BLaER1 treated with 17β-estradiol and CSF1 and Interleukin-3, amounts not matched to agents 10 nM and 100 nM (cell line): ENCODE measurements around the gene FKBP8.

Experiments used
- H3K27ac ChIP-seq, 11 experiments: shearing (Covaris generic); formaldehyde crosslinking; 2 replicates each; pipeline ENCODE4 v1.8.1; 2022
- H3K27me3 ChIP-seq, 11 experiments: shearing (Covaris generic); formaldehyde crosslinking; 2 replicates each; pipeline ENCODE4 v1.8.1; 2022
- H3K36me3 ChIP-seq, 11 experiments: shearing (Covaris generic); formaldehyde crosslinking; 2 replicates each; pipeline ENCODE4 v1.8.1; 2022
- H3K4me1 ChIP-seq, 10 experiments: shearing (Covaris generic); formaldehyde crosslinking; 2 replicates each; pipeline ENCODE4 v1.8.1; 2022
- H3K4me2 ChIP-seq, 11 experiments: shearing (Covaris generic); formaldehyde crosslinking; 2 replicates each; pipeline ENCODE4 v1.8.1; 2022
- H3K4me3 ChIP-seq, 10 experiments: shearing (Covaris generic); formaldehyde crosslinking; 2 replicates each; pipeline ENCODE4 v1.8.1; 2022
- H3K9ac ChIP-seq, 11 experiments: shearing (Covaris generic); formaldehyde crosslinking; 2 replicates each; pipeline ENCODE4 v1.8.1; 2022
- H3K9me3 ChIP-seq, 11 experiments: shearing (Covaris generic); formaldehyde crosslinking; replicated peaks in 1 of 11; 2 replicates each; pipeline ENCODE4 v1.8.1; 2022
- H4K20me1 ChIP-seq, 11 experiments: shearing (Covaris generic); formaldehyde crosslinking; 2 replicates each; pipeline ENCODE4 v1.8.1; 2022
- Cebpa-rat ChIP-seq, 11 experiments: shearing (Covaris generic); IDR thresholded peaks; 2 replicates each; pipeline ENCODE4 v1.8.1; 2022

FKBP8 gene

DNA sequence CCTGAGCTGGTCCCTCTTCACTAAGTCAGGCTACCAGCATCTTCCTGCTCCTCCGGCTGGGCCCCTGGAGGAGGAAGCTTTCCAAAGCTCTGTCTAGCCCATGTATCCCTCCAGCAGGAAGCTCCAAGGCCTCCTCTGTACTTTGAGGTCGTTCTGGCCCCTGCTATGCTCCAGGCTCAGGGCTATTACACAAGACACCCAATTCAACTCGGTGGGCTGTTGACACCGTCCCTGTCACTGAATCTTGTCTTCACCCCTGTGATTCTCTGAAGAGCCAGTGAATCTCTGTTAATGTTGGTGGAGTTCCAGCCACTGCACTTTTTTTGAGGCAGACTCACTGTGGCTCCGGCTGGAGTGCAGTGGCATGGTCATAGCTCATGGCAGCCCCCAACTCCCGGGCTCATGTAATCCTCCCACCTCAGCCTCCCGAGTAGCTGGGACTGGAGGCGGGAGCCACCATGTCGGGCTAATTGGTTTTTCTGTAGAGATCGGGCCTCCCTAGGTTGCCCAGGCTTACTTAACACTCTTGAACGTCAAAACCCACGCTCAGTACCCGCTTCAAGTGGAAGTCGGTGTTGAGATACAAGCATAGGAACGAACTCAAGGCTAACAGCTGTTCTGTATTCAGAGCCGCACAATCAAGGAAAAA lies 44.7 kb upstream of the FKBP8 start:
- TF ChIP-seq Cebpa-rat (IDR thresholded peaks at IDR 0.05): no peak
- Histone ChIP-seq H3K9me3 (peaks cover 0 to 11% (median 0%) of the 10 kb centered on the region in 11 experiments; a peak in 4 of 22 replicates), H3K4me1 (peaks cover 61 to 85% (median 68%) of the 10 kb centered on the region in 10 experiments), H3K36me3 (peaks cover 8 to 22% (median 18%) of the 10 kb centered on the region in 11 experiments; a peak in 17 of 22 replicates), H4K20me1 (peaks cover under 1 to 33% (median 12%) of the 10 kb centered on the region in 11 experiments; a peak in 12 of 22 replicates), H3K27me3 (no peaks in the 10 kb centered on the region), H3K9ac (peak overlapping the region; percentile 74 to 93 (median 85)), H3K27ac (peak overlapping the region; percentile 43 to 94 (median 85); a peak in 20 of 22 replicates), H3K4me2 (peak overlapping the region; percentile 95 to 100 (median 97)), H3K4me3 (peak overlapping the region; percentile 62 to 88 (median 78))

GRCh38 chr19:18587561-18587960 lies 44.2 kb upstream of the FKBP8 start:
- peak overlapping the region; percentile 95 to 100 (median 97); a peak in 18 of 22 replicates for H3K4me2 ChIP-seq
- H3K4me1 ChIP-seq: peaks cover 60 to 82% (median 64%) of the 10 kb centered on the region in 10 experiments
- H4K20me1 ChIP-seq: peaks cover 0 to 28% (median 9%) of the 10 kb centered on the region in 11 experiments; a peak in 10 of 22 replicates

DNA sequence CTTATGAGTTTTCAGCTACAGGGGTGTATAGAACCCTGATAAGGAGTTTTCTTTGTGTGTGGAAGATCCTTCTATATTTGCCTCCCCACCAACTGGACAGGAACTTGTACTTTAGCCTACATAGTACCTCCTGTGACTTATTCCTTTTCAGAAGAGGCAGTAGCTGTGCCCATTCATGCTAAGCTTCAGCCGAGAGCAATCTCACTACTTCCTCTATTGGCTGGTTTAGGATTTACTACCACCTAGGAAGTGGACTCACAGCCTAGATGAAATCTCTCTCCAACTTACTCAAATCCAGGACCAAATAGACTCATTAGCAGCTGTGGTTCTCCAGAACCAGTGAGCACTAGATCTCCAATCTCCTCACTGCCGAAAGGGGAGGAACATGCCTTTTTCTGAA lies 42.9 kb upstream of the FKBP8 start:
- no peak overlapping the region for H3K4me3 ChIP-seq
- TF ChIP-seq Cebpa-rat (IDR thresholded peaks at IDR 0.05): no peak
- H3K36me3 ChIP-seq: peaks cover 8 to 12% (median 11%) of the 10 kb centered on the region in 11 experiments; a peak in 17 of 22 replicates
- peaks cover 47 to 74% (median 64%) of the 10 kb centered on the region in 10 experiments for H3K4me1 ChIP-seq
- H3K9me3 ChIP-seq: peaks cover 0 to 11% (median 0%) of the 10 kb centered on the region in 11 experiments; a peak in 4 of 22 replicates
- H3K27ac ChIP-seq: peak overlapping the region in 9 of 11 experiments; percentile 15 to 76 (median 59); a peak in 16 of 22 replicates
- H4K20me1 ChIP-seq: peaks cover 0 to 17% (median 5%) of the 10 kb centered on the region in 11 experiments; a peak in 9 of 22 replicates
- H3K4me2 ChIP-seq: peak overlapping the region in 10 of 11 experiments; percentile 63 to 96 (median 80); a peak in 17 of 22 replicates
- peak overlapping the region in 5 of 11 experiments; percentile 16 to 50 (median 20); a peak in 6 of 22 replicates for H3K9ac ChIP-seq
- H3K27me3 ChIP-seq: no peaks in the 10 kb centered on the region

More at GRCh38 chr19:18587561-18587960, 44.2 kb upstream of the FKBP8 start:
- Histone ChIP-seq H3K4me3 (0 out of 20 replicates have a peak overlapping the region, but pooled peaks of 1 of the 10 experiments have one; percentile 88), H3K36me3 (peaks cover 8 to 22% (median 18%) of the 10 kb centered on the region in 11 experiments; a peak in 17 of 22 replicates), H3K27me3 (no peaks in the 10 kb centered on the region), H3K9me3 (peaks cover 0 to 11% (median 0%) of the 10 kb centered on the region in 11 experiments; a peak in 4 of 22 replicates), H3K27ac (peak overlapping the region in 7 of 11 experiments; percentile 77 to 91 (median 85); a peak in 8 of 22 replicates), H3K9ac (peak overlapping the region in 1 of 11 experiments; percentile 87; a peak in 2 of 22 replicates)
- no peak for TF ChIP-seq Cebpa-rat (IDR thresholded peaks at IDR 0.05)

GRCh38 chr19:18580311-18580710 lies 36.9 kb upstream of the FKBP8 start:
- Histone ChIP-seq H3K36me3 (peaks cover 25 to 34% (median 31%) of the 10 kb centered on the region in 11 experiments), H3K9ac (no peak overlapping the region), H3K4me3 (no peak overlapping the region), H4K20me1 (peaks cover 13 to 44% (median 25%) of the 10 kb centered on the region in 11 experiments; a peak in 21 of 22 replicates), H3K9me3 (no peaks in the 10 kb centered on the region), H3K27ac (no peak overlapping the region), H3K4me2 (no peak overlapping the region), H3K27me3 (no peaks in the 10 kb centered on the region), H3K4me1 (peaks cover 4 to 23% (median 15%) of the 10 kb centered on the region in 10 experiments)
- no peak for TF ChIP-seq Cebpa-rat (IDR thresholded peaks at IDR 0.05)

- peaks cover 51 to 60% (median 57%) of the 10 kb centered on the region in 11 experiments for H3K36me3 ChIP-seq
These were observed 34.1 kb upstream of the FKBP8 start for GRCh38 chr19:18577365-18577914.

DNA sequence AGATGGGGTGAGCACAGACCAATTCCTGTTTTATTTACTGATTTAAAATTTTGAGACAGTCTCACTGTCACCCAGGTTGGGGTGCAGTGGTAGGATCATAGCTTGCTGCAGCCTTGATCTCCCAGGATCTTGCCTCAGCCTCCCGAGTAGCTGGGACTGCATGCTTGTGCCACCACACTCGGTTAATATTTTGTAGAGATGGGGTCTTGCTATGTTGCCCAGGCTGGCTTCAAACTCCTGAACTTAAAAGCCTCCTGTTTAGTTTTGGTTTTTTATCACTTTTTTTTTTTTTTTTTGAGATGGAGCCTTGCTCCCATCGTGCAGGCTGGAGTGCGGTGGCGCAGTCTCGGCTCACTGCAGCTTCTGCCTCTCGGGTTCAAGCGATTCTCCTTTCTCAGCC lies 33.0 kb upstream of the FKBP8 start:
- Histone ChIP-seq H4K20me1 (peaks cover 42 to 76% (median 58%) of the 10 kb centered on the region in 11 experiments), H3K4me2 (no peak overlapping the region), H3K9me3 (no peaks in the 10 kb centered on the region), H3K27me3 (no peaks in the 10 kb centered on the region), H3K9ac (no peak overlapping the region), H3K27ac (no peak overlapping the region), H3K4me1 (peaks cover 14 to 31% (median 27%) of the 10 kb centered on the region in 10 experiments), H3K36me3 (peaks cover 51 to 60% (median 57%) of the 10 kb centered on the region in 11 experiments), H3K4me3 (no peak overlapping the region)
- no peak for TF ChIP-seq Cebpa-rat (IDR thresholded peaks at IDR 0.05)

More at GRCh38 chr19:18577365-18577914, 34.1 kb upstream of the FKBP8 start:
- Histone ChIP-seq H3K27me3 (no peaks in the 10 kb centered on the region), H3K4me3 (no peak overlapping the region), H3K4me2 (no peak overlapping the region), H4K20me1 (peaks cover 39 to 73% (median 54%) of the 10 kb centered on the region in 11 experiments), H3K9ac (no peak overlapping the region), H3K9me3 (no peaks in the 10 kb centered on the region), H3K4me1 (peaks cover 14 to 31% (median 27%) of the 10 kb centered on the region in 10 experiments), H3K27ac (no peak overlapping the region)
- no peak for TF ChIP-seq Cebpa-rat (IDR thresholded peaks at IDR 0.05)

DNA sequence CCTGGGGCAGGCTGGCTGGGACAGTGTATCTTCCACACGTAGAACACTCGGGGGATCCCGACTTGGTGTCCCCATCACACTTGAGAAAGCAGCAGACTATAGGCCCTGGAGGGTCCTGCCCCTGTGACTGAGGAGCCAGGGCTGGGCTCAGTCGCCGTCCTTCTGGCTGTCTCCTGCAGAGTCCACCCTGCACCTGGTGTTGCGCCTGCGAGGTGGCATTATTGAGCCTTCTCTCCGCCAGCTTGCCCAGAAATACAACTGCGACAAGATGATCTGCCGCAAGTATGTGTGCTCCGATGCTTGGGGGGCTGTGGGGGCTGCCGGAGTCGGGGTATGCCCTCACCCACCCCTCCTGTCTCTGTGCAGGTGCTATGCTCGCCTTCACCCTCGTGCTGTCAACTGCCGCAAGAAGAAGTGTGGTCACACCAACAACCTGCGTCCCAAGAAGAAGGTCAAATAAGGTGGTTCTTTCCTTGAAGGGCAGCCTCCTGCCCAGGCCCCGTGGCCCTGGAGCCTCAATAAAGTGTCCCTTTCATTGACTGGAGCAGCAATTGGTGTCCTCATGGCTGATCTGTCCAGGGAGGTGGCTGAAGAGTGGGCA lies 31.4 kb upstream of the FKBP8 start:
- Histone ChIP-seq H3K4me3 (peak overlapping the region in 1 of 10 experiments; percentile 89; a peak in 1 of 20 replicates), H3K27ac (peak overlapping the region in 1 of 11 experiments; percentile 9; a peak in 3 of 22 replicates), H3K4me1 (peaks cover 14 to 39% (median 33%) of the 10 kb centered on the region in 10 experiments), H3K9ac (peak overlapping the region in 7 of 11 experiments; percentile 3 to 98 (median 95); a peak in 10 of 22 replicates), H3K27me3 (no peaks in the 10 kb centered on the region), H3K9me3 (no peaks in the 10 kb centered on the region), H4K20me1 (peaks cover 42 to 76% (median 58%) of the 10 kb centered on the region in 11 experiments), H3K4me2 (peak overlapping the region in 9 of 11 experiments; percentile 0 to 99 (median 93); a peak in 11 of 22 replicates), H3K36me3 (peaks cover 51 to 68% (median 61%) of the 10 kb centered on the region in 11 experiments)
- TF ChIP-seq Cebpa-rat (IDR thresholded peaks at IDR 0.05): no peak

GRCh38 chr19:18571564-18572344 lies 28.4 kb upstream of the FKBP8 start, which contains the start of gene UBA52:
Gene UBA52, plus strand, starts transcription at chr19:18571857. Its CDS starts 1,444 bp downstream, at chr19:18573301.
- peaks cover 66 to 81% (median 76%) of the 10 kb centered on the region in 11 experiments for H3K36me3 ChIP-seq
- peaks cover 14 to 39% (median 33%) of the 10 kb centered on the region in 10 experiments for H3K4me1 ChIP-seq
- TF ChIP-seq Cebpa-rat (IDR thresholded peaks at IDR 0.05): no peak
- H3K9me3 ChIP-seq: no peaks in the 10 kb centered on the region
- peak within 1 kb of the TSS; percentile 89 to 97 (median 92) for H3K27ac ChIP-seq
- peak within 1 kb of the TSS; percentile 88 to 99 (median 97) for H3K4me2 ChIP-seq
- H3K27me3 ChIP-seq: no peaks in the 10 kb centered on the region
- H4K20me1 ChIP-seq: peaks cover 42 to 51% (median 50%) of the 10 kb centered on the region in 11 experiments
- peak within 1 kb of the TSS; percentile 93 to 99 (median 96) for H3K9ac ChIP-seq
- H3K4me3 ChIP-seq: peak within 1 kb of the TSS; percentile 84 to 98 (median 92)
